ENCODE measurements around the gene CENPVL3.
A peak's percentile ranks its signal among the peaks of the same experiment; 100 is the strongest.
"Not testable (repeated sequence)": the region's sequence is repeated elsewhere in the genome, so short reads cannot be mapped to it uniquely, and the experiment has no call there.

Gene CENPVL3

DNA sequence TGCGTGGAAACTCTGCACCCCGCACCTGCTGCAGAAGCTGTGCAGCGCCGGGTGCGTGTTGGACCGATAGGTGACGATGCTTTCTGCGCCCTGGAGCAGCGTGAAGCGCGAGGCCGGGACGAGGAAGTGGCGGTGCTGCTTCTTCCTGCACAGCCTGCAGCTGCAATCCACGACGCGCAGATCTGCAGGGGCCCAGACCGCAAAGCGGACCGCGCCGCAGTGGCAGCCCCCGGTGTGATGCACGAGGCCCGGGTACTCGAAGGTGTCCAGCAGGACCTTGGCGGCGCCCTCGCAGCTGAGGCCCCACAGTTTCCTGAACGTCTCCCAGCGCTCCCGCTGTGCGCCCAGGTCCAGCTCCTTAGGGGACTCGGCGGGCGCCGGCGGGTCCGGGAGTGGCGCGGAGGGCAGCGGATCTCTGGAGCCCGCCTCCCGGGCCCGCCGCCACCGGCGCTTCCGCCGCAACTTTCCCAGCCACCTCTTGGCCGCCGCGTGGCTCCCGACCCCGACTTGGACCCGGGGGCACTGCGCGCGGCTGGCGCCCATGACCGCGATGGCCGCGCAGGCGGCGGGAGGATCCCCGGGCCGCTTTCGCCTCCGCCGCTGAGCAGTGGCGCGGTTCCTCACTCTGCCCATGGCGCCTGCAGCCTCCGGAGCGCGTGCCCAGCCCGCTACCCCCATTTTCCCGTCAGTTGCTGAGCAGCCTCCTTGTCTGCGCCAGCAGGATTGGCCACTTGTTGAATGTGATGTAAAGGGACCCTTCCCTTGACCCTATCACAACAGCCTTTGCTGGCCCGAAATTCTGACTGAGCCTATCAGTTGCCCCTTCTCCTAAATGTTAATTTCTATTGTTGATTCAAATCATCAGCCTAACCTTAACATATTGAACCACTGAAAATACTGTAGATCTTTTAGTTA is at the start of gene CENPVL3:
Gene CENPVL3 (minus strand): TSS at position 672 of the 915 bp plus-strand sequence. CDS start 39 bp downstream, at position 633.
- DNase-seq (ENCODE audit: low spot score) = peak; percentile 8

DNA sequence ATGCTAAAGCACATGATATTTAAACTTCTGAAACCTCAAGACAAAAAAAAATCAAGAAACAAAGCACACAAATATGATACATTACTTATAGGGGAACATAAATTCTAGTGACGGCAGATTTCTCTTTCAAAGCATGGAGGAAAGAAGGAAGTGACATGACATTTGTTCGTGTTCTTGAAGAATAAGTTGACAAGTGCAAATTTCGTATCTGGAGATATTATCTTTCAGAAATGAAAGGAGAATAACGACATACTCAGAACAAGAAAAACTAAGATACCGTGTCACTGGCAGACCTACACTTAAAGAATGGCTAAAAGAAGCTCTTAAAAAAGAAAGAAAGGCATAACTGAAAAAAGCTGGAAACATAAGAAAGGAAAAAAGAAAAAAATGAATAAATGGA is 47.3 kb upstream of the CENPVL3 start:
- no peak for DNase-seq (ENCODE audit: low spot score)

DNA sequence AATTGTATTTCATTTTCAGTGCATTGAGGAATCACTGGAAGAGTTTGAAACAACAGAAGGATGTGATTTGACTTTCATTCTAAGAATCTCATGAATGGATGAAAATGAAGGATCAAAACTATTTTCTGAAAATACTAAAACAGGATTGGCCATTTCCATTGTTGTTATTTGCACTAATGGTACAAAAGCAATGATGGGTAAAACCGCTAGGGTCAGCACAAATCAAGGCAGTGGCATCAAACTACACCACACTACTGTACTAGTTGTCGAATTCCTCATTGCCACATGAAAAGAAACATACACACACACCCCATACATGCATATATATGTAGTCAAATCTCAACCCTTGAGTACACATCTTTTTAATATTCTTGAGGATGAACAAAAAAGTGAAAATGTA is 24.7 kb upstream of the CENPVL3 start:
- DNase-seq (ENCODE audit: low spot score) = no peak

DNA sequence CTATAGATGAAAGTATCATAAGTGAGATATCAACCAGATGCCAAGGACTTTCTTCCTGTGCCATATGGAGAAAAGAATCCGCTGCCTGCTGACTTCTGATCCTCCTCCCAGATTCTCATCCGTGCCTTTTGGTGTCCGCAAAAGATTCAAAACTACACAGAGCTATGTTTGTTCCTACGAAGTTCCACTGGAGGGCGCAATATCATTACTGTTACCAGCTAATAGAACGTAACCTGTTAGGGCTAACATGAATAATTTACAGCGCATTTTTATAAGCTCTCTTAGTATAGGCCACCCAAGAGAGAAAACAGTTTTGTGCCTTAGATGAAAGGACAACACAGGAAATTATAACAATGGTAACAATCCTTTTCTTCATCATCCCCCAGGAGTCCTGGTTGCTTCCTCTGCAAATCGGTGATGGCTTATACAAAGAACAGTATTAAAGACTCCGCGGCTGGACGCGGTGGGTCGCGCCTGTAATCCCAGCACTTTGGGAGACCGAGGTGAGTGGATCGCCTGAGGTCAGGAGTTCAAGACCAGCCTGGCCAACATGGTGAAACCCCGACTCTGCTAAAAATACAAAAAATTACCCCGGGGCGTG is 22.8 kb upstream of the CENPVL3 start:
- peak; percentile 34 for DNase-seq (ENCODE audit: low spot score)

DNA sequence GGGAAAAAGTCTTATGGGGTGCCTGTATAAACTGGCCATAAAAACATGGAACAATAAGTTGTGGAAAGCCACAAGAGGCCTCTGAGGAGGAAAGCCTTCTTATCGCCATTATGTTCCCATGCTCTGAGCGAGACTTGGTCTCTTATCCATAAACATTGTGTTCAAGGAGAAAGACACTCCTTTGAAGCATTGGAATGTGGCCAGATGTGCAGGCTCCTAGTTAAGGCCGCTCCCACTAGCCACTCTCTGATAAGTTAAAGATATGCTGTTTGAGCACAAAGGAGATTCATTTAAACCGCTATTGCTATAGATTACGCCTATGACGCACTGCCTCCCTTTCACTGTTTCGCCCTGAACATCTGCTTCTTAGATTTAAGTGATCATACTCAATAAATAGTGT is 17.8 kb upstream of the CENPVL3 start:
- not testable (repeated sequence) for DNase-seq (ENCODE audit: low spot score)

DNA sequence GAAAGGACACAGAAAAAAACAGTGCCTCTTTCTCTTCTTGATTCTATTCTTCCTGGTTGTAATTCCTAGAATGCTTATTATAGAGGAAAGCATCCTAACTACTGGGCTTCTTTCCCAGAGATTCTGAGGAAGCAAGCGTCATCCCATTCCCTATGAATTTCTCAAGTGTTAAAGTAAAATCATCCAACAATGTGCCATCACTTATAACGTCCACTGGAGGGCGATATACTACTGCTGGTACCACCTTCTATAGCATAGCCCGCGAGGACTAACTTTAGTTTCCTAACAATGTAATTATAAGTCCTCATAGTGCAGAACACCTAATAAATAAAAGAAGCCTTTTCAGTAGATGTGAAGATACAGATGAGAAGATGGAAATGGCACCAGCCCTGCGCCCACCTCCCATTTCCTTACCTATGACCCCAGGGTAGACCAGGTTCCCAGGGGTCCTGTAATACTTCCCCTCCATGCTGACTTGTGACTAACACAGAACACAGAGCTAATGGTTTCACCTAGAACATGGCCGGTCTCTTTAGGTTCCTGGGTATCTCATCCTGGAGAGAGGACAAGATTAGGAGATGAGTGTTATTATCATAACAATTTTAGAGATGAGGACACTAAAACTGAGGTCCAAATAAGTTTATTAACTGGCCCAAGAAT is 4.2 kb downstream of the CENPVL3 start:
- peak; percentile 49 for DNase-seq (ENCODE audit: low spot score)

DNA sequence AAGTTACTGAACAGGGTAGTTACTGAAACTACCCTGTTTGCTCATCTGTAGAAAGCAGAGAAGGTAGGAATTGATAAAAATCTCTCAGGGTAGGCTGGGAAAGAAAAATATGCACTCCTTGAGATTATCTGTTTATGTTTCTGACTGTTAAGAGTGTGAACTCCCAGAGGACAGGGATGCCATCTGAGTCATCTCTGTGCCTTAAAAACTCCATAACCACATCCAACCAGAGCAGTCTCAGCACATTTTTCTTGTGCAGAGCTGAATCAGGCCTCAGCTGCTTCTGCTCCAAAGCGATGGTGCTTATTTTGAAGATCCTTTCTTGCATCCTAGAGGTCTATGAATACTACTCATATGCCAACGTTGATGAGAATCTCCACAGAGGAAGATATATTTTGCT is 9.9 kb downstream of the CENPVL3 start:
- no peak for DNase-seq (ENCODE audit: low spot score)

GRCh38 chrX:51608126-51608525 is 10.6 kb downstream of the CENPVL3 start:
- no peak for DNase-seq (ENCODE audit: low spot score)

DNA sequence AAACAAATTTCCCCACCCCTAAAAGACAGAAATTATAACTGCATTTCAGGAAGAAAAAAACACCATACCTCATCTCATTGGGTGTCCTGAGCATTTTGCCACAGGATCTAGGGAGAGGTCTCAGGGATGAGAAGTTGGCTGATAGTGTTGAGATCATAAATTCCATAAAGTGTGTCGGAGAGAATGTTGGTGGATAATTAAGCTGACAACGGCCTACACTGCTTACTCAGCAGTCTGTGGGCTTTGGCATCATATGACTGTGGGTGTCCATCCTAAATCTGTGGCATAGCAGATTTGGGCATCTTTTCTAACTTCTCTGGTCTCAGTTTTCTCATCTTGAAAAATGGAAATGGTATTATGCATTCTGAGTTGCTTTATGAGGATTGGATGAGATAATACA is 12.3 kb downstream of the CENPVL3 start:
- no peak for DNase-seq (ENCODE audit: low spot score)

- DNase-seq (ENCODE audit: low spot score) = no peak
Measured at GRCh38 chrX:51598899-51599298, 19.8 kb downstream of the CENPVL3 start.

DNA sequence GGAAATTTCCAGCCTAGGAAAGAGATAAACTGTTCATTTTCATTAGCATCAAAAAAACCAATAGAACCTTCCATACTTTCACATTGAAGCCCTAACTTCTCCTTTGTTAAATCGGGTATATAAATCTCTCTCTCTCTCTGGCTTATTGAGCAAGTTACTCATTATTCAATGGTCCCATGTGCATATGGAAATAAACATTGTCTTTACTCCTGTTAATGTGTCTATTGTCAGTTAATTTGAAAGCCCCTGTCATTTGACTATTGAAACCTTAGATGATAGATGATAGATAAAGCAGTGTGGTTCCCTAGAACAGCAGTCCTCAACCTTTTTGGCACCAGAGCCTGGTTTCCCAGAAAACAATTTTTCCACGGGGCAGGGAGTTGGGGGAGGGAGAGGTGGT is 46.8 kb downstream of the CENPVL3 start:
- DNase-seq (ENCODE audit: low spot score) = no peak

DNA sequence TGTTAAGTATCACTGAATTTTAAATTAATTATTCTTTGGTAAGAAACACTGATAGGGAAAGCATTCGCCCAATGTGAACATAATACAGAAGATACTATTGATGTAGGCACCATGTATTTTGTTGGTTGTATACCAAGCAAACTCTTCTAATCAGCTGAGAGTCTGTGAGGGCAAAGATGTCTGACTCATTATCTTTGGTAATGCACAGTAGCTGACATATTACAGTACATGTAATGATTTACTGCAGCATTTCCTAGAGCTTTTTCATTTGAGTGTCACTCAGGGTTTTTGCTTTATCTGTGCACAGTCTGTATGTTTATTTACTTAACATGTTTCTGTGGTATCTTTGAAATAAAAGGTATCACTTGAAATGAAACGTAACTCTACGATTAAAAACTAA is 49.2 kb downstream of the CENPVL3 start:
- DNase-seq (ENCODE audit: low spot score) = no peak

GRCh38 chrX:51568586-51568985 is 50.1 kb downstream of the CENPVL3 start:
- DNase-seq (ENCODE audit: low spot score) = no peak
